Measurements from ENCODE around the gene TACC2. TPM values are rescaled to one million over a fixed set of nuclear protein-coding genes. Genes with fewer than 3 reads are reported as not detected.

TACC2 gene
- polyA plus RNA-seq, 1 donor from 2014 or later: not detected

DNA sequence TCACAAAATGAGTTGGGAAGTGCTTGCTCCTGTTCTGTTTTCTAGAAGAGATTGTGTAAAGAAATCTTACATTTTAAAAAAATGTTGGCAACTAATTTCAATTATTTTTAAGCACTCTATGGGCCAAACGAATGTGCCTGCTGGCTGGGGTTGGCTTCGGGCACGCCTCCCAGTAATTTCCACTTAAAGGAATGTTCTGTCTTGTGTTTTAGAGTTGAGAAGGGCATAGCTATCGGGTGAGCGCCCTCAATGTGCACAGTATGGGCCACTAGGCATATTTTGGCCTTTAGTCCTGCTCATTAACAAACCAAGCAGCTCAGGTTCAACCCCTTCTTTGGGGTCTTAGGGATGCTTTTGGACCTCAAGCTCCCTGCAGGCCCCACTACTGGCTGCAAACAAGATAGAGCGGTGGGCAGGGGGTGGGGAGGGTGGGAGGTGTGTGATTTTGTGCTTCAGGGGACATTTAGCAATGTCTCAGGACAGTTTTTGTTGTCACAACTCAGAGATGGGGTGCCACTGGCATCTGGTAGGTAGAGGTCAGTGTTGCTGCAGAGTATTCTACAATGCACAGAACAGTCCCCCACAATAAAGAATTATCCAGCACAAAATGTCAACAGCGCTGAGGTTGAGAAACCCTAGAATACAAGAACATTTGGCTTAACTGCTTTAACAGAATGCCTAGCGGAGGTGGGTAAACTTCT lies 40.7 kb downstream of the TACC2 start:
- Mint-ChIP-seq H3K36me3 (no peaks in the 10 kb centered on the region), H3K9me3 (no peaks in the 10 kb centered on the region), H3K4me3 (no peak overlapping the region), H3K27me3 (peaks cover 7% of the 10 kb centered on the region), H3K4me1 (no peaks in the 10 kb centered on the region), H3K27ac (no peak overlapping the region)

- no peak overlapping the region for H3K27ac Mint-ChIP-seq
- no peaks in the 10 kb centered on the region for H3K36me3 Mint-ChIP-seq
- H3K9me3 Mint-ChIP-seq: no peaks in the 10 kb centered on the region
- peaks cover 7% of the 10 kb centered on the region for H3K27me3 Mint-ChIP-seq
- no peak overlapping the region for H3K4me3 Mint-ChIP-seq
- no peaks in the 10 kb centered on the region for H3K4me1 Mint-ChIP-seq
These were observed 41.2 kb downstream of the TACC2 start for GRCh38 chr10:122030200-122030552.

DNA sequence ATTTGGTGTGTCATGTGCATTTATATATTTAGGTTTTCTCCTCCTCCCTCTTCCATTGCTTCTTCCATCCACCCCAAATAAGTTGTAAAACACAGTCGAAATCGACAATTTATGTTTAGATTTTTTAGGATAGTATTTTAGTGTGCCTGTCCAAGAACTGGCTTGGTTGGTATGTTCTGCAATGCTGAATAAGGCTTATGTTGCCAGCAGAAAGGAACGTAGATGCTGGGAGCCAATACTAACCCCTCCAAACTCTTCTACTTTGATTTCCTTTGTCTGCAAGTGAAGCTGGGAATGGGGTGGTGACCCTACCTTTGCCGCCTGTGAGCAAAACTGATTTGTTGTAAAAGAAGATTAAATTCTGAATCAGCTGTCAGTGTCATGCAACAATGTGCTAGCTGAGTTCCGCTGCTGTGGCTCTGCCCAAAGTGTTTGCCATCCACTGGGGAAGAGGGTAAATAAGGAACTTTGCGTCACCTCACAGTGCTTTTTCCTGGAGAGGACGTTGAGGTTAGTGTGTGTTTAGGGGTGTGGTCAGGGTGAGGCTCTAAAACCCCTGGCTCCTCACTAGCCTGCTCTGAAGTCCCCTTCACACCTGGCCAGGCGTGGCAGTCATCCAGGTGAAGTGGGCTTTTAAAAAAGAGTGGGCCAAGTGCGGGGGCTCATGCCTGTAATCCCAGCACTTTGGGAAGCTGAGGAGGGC lies 44.4 kb downstream of the TACC2 start:
- no peak overlapping the region for H3K27ac Mint-ChIP-seq
- H3K4me3 Mint-ChIP-seq: no peak overlapping the region

GRCh38 chr10:122034149-122034756 lies 45.3 kb downstream of the TACC2 start:
- Mint-ChIP-seq H3K9me3 (no peaks in the 10 kb centered on the region), H3K4me3 (no peak overlapping the region), H3K4me1 (peaks cover 0 to 2% (median 0%) of the 10 kb centered on the region in 3 donors), H3K36me3 (no peaks in the 10 kb centered on the region), H3K27me3 (peaks cover 13% of the 10 kb centered on the region), H3K27ac (no peak overlapping the region)

More for the DNA sequence above, 44.4 kb downstream of the TACC2 start:
- Mint-ChIP-seq H3K36me3 (no peaks in the 10 kb centered on the region), H3K27me3 (peaks cover 7% of the 10 kb centered on the region), H3K4me1 (peaks cover 0 to 2% (median 0%) of the 10 kb centered on the region in 3 donors), H3K9me3 (no peaks in the 10 kb centered on the region)

DNA sequence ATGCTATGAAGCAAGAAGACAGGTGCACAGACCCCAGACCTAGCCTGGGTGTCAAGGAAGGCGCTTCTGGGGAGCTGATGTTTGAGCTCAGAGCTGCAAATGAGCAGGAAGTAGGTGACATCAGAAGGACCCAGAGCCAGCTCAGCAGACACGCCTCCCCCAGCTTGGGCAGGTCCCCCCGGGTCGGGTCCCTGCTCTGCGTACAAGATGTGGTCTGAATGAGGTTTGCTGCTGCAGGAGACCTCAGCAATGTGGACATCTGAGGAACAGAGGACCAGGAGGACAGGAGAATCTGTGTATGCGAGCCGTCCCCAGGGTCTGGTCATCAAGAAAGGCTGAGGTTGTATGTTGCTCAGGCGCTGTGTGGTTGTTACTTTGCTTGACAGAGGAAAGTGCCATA lies 51.8 kb downstream of the TACC2 start:
- no peaks in the 10 kb centered on the region for H3K4me1 Mint-ChIP-seq
- H3K27ac Mint-ChIP-seq: no peak overlapping the region
- peaks cover 7% of the 10 kb centered on the region for H3K27me3 Mint-ChIP-seq
- H3K4me3 Mint-ChIP-seq: no peak overlapping the region
- no peaks in the 10 kb centered on the region for H3K9me3 Mint-ChIP-seq
- H3K36me3 Mint-ChIP-seq: no peaks in the 10 kb centered on the region

GRCh38 chr10:122042836-122043235 lies 53.9 kb downstream of the TACC2 start:
- no peak overlapping the region for H3K27ac Mint-ChIP-seq
- H3K4me3 Mint-ChIP-seq: no peak overlapping the region
- H3K36me3 Mint-ChIP-seq: no peaks in the 10 kb centered on the region
- no peaks in the 10 kb centered on the region for H3K4me1 Mint-ChIP-seq
- peaks cover 7% of the 10 kb centered on the region for H3K27me3 Mint-ChIP-seq
- H3K9me3 Mint-ChIP-seq: no peaks in the 10 kb centered on the region

DNA sequence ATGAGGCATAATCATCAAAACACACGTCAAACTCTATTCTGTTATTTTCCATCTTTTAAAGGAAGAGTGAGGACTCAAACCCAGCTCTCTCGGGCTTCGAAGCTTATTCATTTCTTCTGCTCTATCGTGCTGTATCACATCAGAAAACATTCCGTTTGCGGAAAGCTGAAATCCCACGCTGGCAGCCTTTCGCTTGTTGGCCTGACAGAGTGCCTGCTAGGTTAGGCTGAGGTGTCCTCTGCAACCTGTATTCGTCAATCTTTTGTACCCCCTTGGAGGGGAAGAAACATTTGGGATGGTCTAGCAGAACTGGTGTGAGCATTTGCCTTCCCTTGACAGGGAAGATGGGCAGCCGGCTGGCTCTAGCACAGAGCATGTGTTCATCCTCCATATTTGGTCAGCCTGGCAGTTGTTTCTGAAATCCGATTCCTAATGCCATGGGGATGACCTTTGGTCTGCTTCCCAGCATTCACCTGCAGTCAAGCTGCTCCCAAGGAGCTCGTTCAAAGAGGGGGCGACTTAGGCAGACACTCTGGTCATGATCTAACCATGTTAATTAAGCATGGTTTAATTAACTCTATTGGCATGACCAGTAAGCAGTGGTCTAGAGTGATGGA lies 55.2 kb downstream of the TACC2 start:
- no peaks in the 10 kb centered on the region for H3K4me1 Mint-ChIP-seq
- H3K4me3 Mint-ChIP-seq: no peak overlapping the region
- H3K36me3 Mint-ChIP-seq: no peaks in the 10 kb centered on the region
- no peak overlapping the region for H3K27ac Mint-ChIP-seq
- peaks cover 5% of the 10 kb centered on the region for H3K27me3 Mint-ChIP-seq
- no peaks in the 10 kb centered on the region for H3K9me3 Mint-ChIP-seq

GRCh38 chr10:122044713-122045112 lies 55.8 kb downstream of the TACC2 start:
- H3K27ac Mint-ChIP-seq: no peak overlapping the region
- no peaks in the 10 kb centered on the region for H3K9me3 Mint-ChIP-seq
- no peaks in the 10 kb centered on the region for H3K4me1 Mint-ChIP-seq
- H3K4me3 Mint-ChIP-seq: no peak overlapping the region
- peaks cover 3% of the 10 kb centered on the region for H3K27me3 Mint-ChIP-seq
- H3K36me3 Mint-ChIP-seq: no peaks in the 10 kb centered on the region

- no peaks in the 10 kb centered on the region for H3K36me3 Mint-ChIP-seq
- no peak overlapping the region for H3K4me3 Mint-ChIP-seq
- H3K27me3 Mint-ChIP-seq: peaks cover 3% of the 10 kb centered on the region
- H3K27ac Mint-ChIP-seq: no peak overlapping the region
- no peaks in the 10 kb centered on the region for H3K4me1 Mint-ChIP-seq
- no peaks in the 10 kb centered on the region for H3K9me3 Mint-ChIP-seq
These were observed 56.2 kb downstream of the TACC2 start for GRCh38 chr10:122045212-122045611.

GRCh38 chr10:122047560-122047959 lies 58.6 kb downstream of the TACC2 start:
- Mint-ChIP-seq H3K9me3 (no peaks in the 10 kb centered on the region), H3K36me3 (no peaks in the 10 kb centered on the region), H3K27ac (no peak overlapping the region), H3K4me3 (no peak overlapping the region), H3K27me3 (peaks cover 3% of the 10 kb centered on the region), H3K4me1 (no peaks in the 10 kb centered on the region)

GRCh38 chr10:122049076-122049475 lies 60.1 kb downstream of the TACC2 start:
- Mint-ChIP-seq H3K4me3 (no peak overlapping the region), H3K4me1 (no peaks in the 10 kb centered on the region), H3K9me3 (peaks cover 0 to 2% (median 1%) of the 10 kb centered on the region in 3 donors), H3K27me3 (peaks cover 8% of the 10 kb centered on the region), H3K36me3 (no peaks in the 10 kb centered on the region), H3K27ac (no peak overlapping the region)

- Mint-ChIP-seq H3K4me1 (no peaks in the 10 kb centered on the region), H3K36me3 (no peaks in the 10 kb centered on the region), H3K9me3 (peaks cover 0 to 3% (median 2%) of the 10 kb centered on the region in 3 donors)
These were observed 61.3 kb downstream of the TACC2 start for GRCh38 chr10:122050311-122050710.

GRCh38 chr10:122050811-122051210 lies 61.8 kb downstream of the TACC2 start:
- Mint-ChIP-seq H3K36me3 (no peaks in the 10 kb centered on the region), H3K9me3 (peaks cover 0 to 4% (median 2%) of the 10 kb centered on the region in 3 donors), H3K4me1 (no peaks in the 10 kb centered on the region), H3K4me3 (no peak overlapping the region), H3K27me3 (peaks cover 8% of the 10 kb centered on the region), H3K27ac (no peak overlapping the region)

More at GRCh38 chr10:122050311-122050710, 61.3 kb downstream of the TACC2 start:
- Mint-ChIP-seq H3K4me3 (no peak overlapping the region), H3K27me3 (peaks cover 8% of the 10 kb centered on the region), H3K27ac (no peak overlapping the region)

DNA sequence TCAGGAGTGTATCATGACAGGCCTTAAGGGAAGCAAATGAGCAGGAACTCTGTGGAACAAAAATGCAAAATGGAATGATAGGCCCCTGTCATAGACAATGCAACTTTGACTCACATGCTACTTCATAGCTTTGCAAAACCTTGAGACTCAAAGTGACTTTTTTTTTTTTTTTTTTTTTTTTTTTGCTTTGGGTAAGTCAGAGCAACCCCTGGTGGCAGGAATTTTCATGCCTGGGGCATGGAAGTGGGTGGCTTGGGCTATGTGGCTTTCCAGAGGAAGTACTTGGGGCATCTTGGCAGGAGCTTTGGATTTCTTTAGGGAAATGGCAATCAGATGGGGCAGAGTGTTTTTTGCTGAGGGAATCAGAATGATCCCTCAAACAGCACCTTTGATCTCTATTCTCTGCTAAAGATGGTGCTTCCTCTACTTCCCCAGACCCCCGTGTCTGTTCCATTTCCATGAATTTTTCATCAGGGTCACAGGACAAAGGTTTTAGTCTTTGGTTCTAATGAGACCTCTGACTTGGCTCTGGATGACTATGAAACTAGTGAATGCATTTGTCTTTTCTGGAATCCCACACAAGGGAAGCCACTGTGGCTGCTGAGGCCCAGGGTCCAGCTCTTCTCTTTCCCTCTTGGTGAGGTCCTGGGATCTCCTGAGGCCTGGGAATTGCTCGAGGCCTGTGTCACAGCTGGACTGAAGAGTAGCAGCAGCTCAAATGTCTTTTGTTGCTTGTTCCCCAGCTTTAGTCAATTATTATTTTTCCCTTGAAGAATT lies 62.8 kb downstream of the TACC2 start:
- H3K27me3 Mint-ChIP-seq: peaks cover 10% of the 10 kb centered on the region
- H3K9me3 Mint-ChIP-seq: peaks cover 0 to 4% (median 2%) of the 10 kb centered on the region in 3 donors
- no peaks in the 10 kb centered on the region for H3K4me1 Mint-ChIP-seq
- H3K27ac Mint-ChIP-seq: no peak overlapping the region
- H3K36me3 Mint-ChIP-seq: no peaks in the 10 kb centered on the region
- H3K4me3 Mint-ChIP-seq: no peak overlapping the region

DNA sequence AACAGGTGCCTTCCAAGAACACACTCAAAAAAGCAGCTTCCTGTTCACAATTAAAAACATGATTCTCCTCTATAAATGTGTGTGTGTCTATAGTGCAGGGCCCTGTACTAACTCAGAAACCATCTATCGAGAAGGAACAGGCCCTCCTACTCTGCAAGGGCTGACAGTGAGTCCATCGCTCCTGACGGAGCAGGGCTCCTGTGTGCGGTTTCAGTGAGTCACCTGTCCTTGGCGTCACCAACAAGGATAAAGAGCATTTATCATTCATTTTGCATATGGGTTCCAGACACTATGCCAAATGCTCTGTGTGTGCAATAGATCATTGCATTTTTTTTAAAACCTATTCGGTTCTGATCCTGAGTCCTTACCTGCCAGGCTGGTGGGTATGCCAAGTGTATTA lies 63.7 kb downstream of the TACC2 start:
- H3K9me3 Mint-ChIP-seq: peaks cover 0 to 4% (median 2%) of the 10 kb centered on the region in 3 donors
- peaks cover 10% of the 10 kb centered on the region for H3K27me3 Mint-ChIP-seq
- no peak overlapping the region for H3K27ac Mint-ChIP-seq
- H3K36me3 Mint-ChIP-seq: no peaks in the 10 kb centered on the region
- H3K4me3 Mint-ChIP-seq: no peak overlapping the region
- no peaks in the 10 kb centered on the region for H3K4me1 Mint-ChIP-seq

Measured in IgD-negative memory B cell (primary cell).